CD4-positive, alpha-beta T cell (primary cell): ENCODE measurements around the gene GINS1. TPM values are rescaled to one million over a fixed set of nuclear protein-coding genes. Genes with fewer than 3 reads are reported as not detected.
A peak's percentile ranks its signal among the peaks of the same experiment; 100 is the strongest.

ENCODE experiments used
- ATAC-seq: fragments of 200-7000 bp; cut with Tn5 transposase; one replicate; pipeline ENCODE4 v1.10.0; 2022; ENCODE audit warnings: mild to moderate bottlenecking; ENCODE audit not compliant: poor library complexity
- CTCF ChIA-PET: fragments of 350-600 bp; sonication (Branson Sonifier 250); formaldehyde crosslinking; loops from one replicate; lab custom pipeline; 2021; ENCODE audit warnings: antibody characterized with exemption, inconsistent platforms; lab: Charles Lee
- POLR2A ChIA-PET: fragments of 350-600 bp; sonication (Branson Sonifier 250); formaldehyde crosslinking; loops from one replicate; lab custom pipeline; 2021; ENCODE audit warnings: antibody characterized with exemption, inconsistent platforms; lab: Charles Lee
- DNase-seq, 14 experiments: peaks; one replicate each; pipeline ENCODE4 v3.0.0-alpha.2; 2013 to 2020; ENCODE audit warnings: mixed read lengths in 2 of 14
- H3K27ac ChIP-seq, 2 donors: one replicate each; pipeline versions ENCODE4 v1.5.1 to v1.7.0; 2013; ENCODE audit warnings: low read length in 2 of 2, low read depth in 1 of 2, mild to moderate bottlenecking in 1 of 2
- H3K27me3 ChIP-seq, 2 experiments: 1 replicate in 1 of 2; 2 replicates in 1 of 2; pipeline versions ENCODE4 v1.6.1 to v1.7.0; 2013; ENCODE audit warnings: low read length in 2 of 2, control low read depth in 1 of 2, mild to moderate bottlenecking in 1 of 2, moderate library complexity in 1 of 2; ENCODE audit not compliant: insufficient read depth in 2 of 2, control insufficient read depth in 1 of 2
- H3K36me3 ChIP-seq: one replicate; pipeline ENCODE4 v1.6.1; 2013; ENCODE audit warnings: low read length, control low read depth; ENCODE audit not compliant: insufficient read depth
- H3K4me1 ChIP-seq: one replicate; pipeline ENCODE4 v1.6.1; 2013; ENCODE audit warnings: low read length, control low read depth; ENCODE audit not compliant: insufficient read depth
- H3K4me3 ChIP-seq: one replicate; pipeline ENCODE4 v1.5.1; 2013; ENCODE audit warnings: mild to moderate bottlenecking, low read length, moderate library complexity
- H3K9me3 ChIP-seq, 2 experiments: 1 replicate in 1 of 2; 2 replicates in 1 of 2; pipeline versions ENCODE4 v1.6.1 to v1.7.0; 2013; ENCODE audit warnings: low read length in 2 of 2, mild to moderate bottlenecking in 2 of 2, control low read depth in 1 of 2, moderate library complexity in 1 of 2; ENCODE audit not compliant: control insufficient read depth in 1 of 2, insufficient read depth in 1 of 2
- H3K27ac Mint-ChIP-seq: one replicate; pipeline ENCODE4 v1.8.0; 2020; ENCODE audit warnings: mixed read lengths
- H3K27me3 Mint-ChIP-seq: one replicate; pipeline ENCODE4 v1.8.0; 2021; ENCODE audit warnings: mixed read lengths
- H3K36me3 Mint-ChIP-seq: one replicate; pipeline ENCODE4 v1.8.0; 2021; ENCODE audit warnings: low read depth, mixed read lengths
- H3K4me1 Mint-ChIP-seq: one replicate; pipeline ENCODE4 v1.8.0; 2021; ENCODE audit warnings: low read depth, mixed read lengths
- H3K4me3 Mint-ChIP-seq: one replicate; pipeline ENCODE4 v1.8.0; 2020; ENCODE audit warnings: mild to moderate bottlenecking, mixed read lengths
- H3K9me3 Mint-ChIP-seq: one replicate; pipeline ENCODE4 v1.8.0; 2020; ENCODE audit warnings: mixed read lengths
- intact Hi-C, 2 experiments: fragments of 100-400 bp; cut with DNase I in 1 of 2; cut with micrococcal nuclease in 1 of 2; formaldehyde crosslinking; loops; one replicate each; pipeline versions ENCODE4 v1.15.1 to v1.9.0; 2023 to 2025; cut with DNase I, micrococcal nuclease
- total RNA-seq, 174 experiments: library from RNA in 2 of 174; stranded (reverse) in 2 of 174; gene quantifications; one replicate each; pipeline ENCODE4 v1.2.3 and lab custom pipeline; 2021 to 2026
- TF ChIP-seq, protein P1 (sequence below): fragments of 200-600 bp; IDR thresholded peaks from one replicate; pipeline ENCODE4 v1.8.0; 2022; ENCODE audit warnings: antibody characterized with exemption, mild to moderate bottlenecking

The GINS1 gene
- total RNA-seq, 2 experiments from 2014 or later: 0.08 to 0.17 TPM

DNA sequence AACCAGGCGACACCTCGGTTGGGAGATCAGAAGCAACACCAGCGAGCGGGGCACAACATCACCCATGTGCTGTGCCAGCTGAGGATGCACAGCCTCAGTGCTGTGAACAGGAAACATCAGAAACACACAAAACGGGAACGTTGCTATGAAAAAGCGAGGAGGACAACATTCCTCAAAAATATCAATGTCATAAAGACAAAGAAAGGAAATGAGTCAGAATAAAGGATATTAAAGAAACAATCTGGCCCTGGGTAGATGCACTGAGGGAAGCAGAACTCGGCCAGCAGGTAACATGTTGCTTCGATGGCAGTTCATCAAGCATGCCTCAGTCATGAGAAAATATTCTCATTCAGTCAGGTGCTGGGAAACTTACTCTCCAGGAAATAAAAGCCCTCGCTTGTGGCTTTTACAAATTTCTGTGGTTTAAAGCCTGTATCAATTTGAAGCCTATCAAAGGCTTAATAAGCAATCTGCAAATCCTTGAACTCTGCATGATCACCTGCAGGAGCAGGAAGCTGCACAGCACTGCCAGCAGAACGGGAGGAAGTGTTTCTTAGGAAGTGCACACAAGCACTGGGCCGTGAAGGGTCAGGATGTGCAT lies 77.5 kb downstream of the GINS1 start:
- Mint-ChIP-seq H3K9me3 (no peaks in the 10 kb centered on the region), H3K4me3 (peak overlapping the region; percentile 26), H3K27ac (peak overlapping the region; percentile 7), H3K27me3 (no peaks in the 10 kb centered on the region), H3K36me3 (no peaks in the 10 kb centered on the region), H3K4me1 (peaks cover 42% of the 10 kb centered on the region)
- peak in 2 of 14 experiments; percentile 12 to 19 for DNase-seq
- H3K9me3 ChIP-seq: no peaks in the 10 kb centered on the region
- no peak overlapping the region for H3K4me3 ChIP-seq
- H3K36me3 ChIP-seq: no peaks in the 10 kb centered on the region
- intact Hi-C loops: no loop called here
- TF ChIP-seq, protein P1, sequence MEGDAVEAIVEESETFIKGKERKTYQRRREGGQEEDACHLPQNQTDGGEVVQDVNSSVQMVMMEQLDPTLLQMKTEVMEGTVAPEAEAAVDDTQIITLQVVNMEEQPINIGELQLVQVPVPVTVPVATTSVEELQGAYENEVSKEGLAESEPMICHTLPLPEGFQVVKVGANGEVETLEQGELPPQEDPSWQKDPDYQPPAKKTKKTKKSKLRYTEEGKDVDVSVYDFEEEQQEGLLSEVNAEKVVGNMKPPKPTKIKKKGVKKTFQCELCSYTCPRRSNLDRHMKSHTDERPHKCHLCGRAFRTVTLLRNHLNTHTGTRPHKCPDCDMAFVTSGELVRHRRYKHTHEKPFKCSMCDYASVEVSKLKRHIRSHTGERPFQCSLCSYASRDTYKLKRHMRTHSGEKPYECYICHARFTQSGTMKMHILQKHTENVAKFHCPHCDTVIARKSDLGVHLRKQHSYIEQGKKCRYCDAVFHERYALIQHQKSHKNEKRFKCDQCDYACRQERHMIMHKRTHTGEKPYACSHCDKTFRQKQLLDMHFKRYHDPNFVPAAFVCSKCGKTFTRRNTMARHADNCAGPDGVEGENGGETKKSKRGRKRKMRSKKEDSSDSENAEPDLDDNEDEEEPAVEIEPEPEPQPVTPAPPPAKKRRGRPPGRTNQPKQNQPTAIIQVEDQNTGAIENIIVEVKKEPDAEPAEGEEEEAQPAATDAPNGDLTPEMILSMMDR: no peak
- H3K27ac ChIP-seq: no peak overlapping the region
- H3K27me3 ChIP-seq: no peaks in the 10 kb centered on the region
- POLR2A ChIA-PET: no interaction called here
- no peak for ATAC-seq
- CTCF ChIA-PET: no interaction called here
- H3K4me1 ChIP-seq: peaks cover 29% of the 10 kb centered on the region

GRCh38 chr20:25485872-25486271 lies 78.4 kb downstream of the GINS1 start:
- Histone ChIP-seq H3K36me3 (no peaks in the 10 kb centered on the region), H3K9me3 (no peaks in the 10 kb centered on the region), H3K27me3 (no peaks in the 10 kb centered on the region), H3K4me1 (peaks cover 29% of the 10 kb centered on the region), H3K27ac (no peak overlapping the region), H3K4me3 (no peak overlapping the region)
- no peak overlapping the region for H3K4me3 Mint-ChIP-seq
- ChIA-PET POLR2A (no interaction called here), CTCF (no interaction called here)
- peaks cover 42% of the 10 kb centered on the region for H3K4me1 Mint-ChIP-seq
- no peaks in the 10 kb centered on the region for H3K36me3 Mint-ChIP-seq
- ATAC-seq (no peak), DNase-seq (no peak)
- no peaks in the 10 kb centered on the region for H3K27me3 Mint-ChIP-seq
- TF ChIP-seq, protein P1: no peak
- no peak overlapping the region for H3K27ac Mint-ChIP-seq
- intact Hi-C loops: no loop called here
- no peaks in the 10 kb centered on the region for H3K9me3 Mint-ChIP-seq

- intact Hi-C loops: no loop called here
- Mint-ChIP-seq H3K27ac (peak overlapping the region; percentile 3), H3K4me3 (no peak overlapping the region), H3K36me3 (no peaks in the 10 kb centered on the region), H3K27me3 (no peaks in the 10 kb centered on the region), H3K9me3 (no peaks in the 10 kb centered on the region), H3K4me1 (peaks cover 42% of the 10 kb centered on the region)
- Histone ChIP-seq H3K9me3 (no peaks in the 10 kb centered on the region), H3K4me1 (peaks cover 29% of the 10 kb centered on the region), H3K4me3 (no peak overlapping the region), H3K27ac (no peak overlapping the region), H3K36me3 (no peaks in the 10 kb centered on the region), H3K27me3 (no peaks in the 10 kb centered on the region)
- ChIA-PET POLR2A (no interaction called here), CTCF (no interaction called here)
- DNase-seq: no peak
- TF ChIP-seq, protein P1: no peak
- no peak for ATAC-seq
Observed at GRCh38 chr20:25486377-25486776, 78.9 kb downstream of the GINS1 start.
